GM18870 (cell line): Measurements from ENCODE around the gene DIPK1B.
"Not testable (repeated sequence)": the region's sequence is repeated elsewhere in the genome, so short reads cannot be mapped to it uniquely, and the experiment has no call there.

Source experiments
- ATAC-seq: cut with Tn5 transposase; IDR thresholded peaks from one replicate; pipeline ENCODE4 v1.9.1; 2021; ENCODE audit warnings: moderate library complexity; ENCODE audit not compliant: unreplicated experiment

Gene DIPK1B

GRCh38 chr9:136697821-136698526 lies 14.4 kb upstream of the DIPK1B start:
- ATAC-seq, result no peak

GRCh38 chr9:136698635-136699246 lies 13.6 kb upstream of the DIPK1B start:
- ATAC-seq, result no peak

DNA sequence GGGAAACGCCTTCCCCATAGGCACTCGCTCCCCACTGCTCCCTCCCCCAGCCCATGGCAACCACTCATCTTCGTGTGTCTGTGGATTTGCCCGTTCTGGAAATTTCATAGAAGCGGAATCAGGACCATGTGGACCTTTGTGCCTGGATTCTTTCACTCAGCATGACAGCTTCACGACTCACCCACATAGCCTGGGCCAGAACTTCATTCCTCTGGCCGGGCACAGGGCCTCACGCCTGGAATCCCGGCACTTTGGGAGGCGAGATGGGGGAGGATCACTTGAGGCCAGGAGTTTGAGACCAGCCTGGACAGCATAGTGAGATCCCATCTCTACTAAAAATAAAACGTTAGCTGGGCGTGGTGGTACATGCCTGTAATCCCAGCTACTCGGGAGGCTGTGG lies 12.1 kb upstream of the DIPK1B start:
- ATAC-seq, result no peak

DNA sequence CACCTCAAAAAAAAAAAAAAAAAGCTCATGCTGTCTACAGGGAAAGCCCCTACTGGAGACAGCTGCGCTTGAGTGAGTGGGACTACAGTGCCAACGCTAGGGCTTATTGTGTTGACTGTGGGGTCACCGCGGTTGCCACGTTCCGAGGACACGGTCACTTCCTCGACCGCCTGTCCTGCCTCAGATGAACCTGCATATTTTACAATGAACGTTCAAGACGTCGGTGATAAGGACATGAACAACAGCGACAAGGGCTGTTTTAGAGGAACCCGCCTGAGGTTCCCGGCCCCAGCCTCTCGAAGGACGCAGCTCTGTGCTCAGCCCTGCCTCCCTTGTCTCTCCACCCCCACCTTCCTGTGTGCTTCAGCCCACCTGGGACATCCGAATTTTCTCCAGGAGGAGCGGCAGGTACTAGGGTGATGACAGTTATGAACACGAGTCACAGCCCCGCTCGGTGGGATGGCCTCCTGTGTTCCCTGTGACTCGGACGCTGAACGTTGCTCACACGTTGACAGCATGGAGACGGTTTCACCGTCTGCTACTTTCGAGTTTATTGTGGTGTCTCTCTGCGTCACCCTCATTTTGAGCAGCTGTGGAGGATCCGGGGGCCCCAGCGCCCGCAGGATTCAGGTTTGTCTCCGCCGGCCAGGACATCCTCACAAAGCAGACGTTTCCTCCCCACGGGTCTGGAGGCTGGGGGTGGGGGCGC lies 11.3 kb upstream of the DIPK1B start:
- ATAC-seq, result no peak

DNA sequence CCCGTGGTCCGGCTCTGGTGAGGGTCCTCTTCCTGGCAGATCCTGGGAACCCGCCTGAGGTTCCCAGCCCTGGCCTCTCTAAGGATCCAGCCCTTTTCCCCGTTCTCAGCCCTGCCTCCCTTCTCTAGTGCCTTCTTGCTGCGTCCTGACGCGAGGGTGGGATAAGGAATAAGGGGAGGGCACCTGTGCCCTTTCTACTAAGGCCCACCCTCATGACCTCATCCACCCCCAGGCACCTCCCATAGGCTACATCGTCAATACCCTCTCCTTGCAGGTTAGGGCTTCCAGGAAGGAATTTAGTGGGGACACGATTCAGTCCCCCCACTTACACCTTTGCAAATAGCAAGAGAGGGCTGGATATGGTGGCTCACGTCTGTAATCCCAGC lies 10.7 kb upstream of the DIPK1B start:
- no peak for ATAC-seq

DNA sequence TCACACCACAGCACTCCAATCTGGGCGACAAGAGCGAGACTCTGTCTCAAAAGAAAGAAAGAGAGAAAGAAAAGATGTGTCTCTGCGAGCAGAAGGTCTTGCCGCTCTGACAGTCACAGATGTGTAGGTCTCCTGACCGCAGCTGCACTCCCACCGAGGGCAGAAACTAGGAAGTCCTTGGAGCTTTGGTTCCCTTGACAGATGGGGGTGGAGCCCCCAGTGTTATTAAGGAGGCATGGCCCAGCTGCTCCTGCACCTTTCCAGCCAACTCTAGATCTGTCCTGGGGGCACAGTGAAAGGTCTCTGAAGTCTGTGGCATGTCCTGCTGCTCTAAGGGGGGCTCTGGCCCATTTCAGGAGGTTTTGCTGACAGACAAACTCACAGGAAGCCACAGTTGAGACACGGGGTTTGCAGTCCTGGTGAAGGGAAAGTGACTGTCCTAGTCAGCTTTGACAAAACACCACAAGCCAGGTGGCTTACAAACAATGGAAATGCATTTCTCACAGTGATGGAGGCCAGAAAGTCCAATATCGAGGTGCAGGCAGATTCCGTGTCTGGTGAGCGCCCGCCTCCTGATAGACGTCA lies 9.0 kb upstream of the DIPK1B start:
- ATAC-seq, result no peak

GRCh38 chr9:136704741-136705140 lies 7.6 kb upstream of the DIPK1B start:
- ATAC-seq, result not testable (repeated sequence)

DNA sequence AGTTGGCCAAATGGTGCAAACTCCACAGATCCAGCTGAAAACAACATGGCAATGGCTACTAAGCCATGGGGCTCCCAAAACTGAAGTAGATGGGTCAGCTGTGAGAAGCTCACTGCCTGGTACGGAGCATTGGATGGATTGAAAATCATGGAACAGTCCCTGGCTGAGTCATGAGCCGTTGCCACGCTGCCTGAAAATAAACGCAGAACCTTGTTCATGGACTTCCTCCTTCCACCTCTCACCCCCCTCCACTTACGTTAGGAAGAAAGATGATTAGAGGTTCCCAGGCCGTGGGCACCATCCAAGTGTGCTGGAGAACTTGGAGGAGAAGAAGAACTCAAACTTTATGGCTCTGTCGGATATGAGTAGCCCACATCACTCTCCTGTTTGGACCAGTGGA lies 6.8 kb upstream of the DIPK1B start:
- no peak for ATAC-seq

GRCh38 chr9:136707011-136707410 lies 5.4 kb upstream of the DIPK1B start:
- ATAC-seq, result no peak

GRCh38 chr9:136707849-136708517 lies 4.4 kb upstream of the DIPK1B start:
- no peak for ATAC-seq

DNA sequence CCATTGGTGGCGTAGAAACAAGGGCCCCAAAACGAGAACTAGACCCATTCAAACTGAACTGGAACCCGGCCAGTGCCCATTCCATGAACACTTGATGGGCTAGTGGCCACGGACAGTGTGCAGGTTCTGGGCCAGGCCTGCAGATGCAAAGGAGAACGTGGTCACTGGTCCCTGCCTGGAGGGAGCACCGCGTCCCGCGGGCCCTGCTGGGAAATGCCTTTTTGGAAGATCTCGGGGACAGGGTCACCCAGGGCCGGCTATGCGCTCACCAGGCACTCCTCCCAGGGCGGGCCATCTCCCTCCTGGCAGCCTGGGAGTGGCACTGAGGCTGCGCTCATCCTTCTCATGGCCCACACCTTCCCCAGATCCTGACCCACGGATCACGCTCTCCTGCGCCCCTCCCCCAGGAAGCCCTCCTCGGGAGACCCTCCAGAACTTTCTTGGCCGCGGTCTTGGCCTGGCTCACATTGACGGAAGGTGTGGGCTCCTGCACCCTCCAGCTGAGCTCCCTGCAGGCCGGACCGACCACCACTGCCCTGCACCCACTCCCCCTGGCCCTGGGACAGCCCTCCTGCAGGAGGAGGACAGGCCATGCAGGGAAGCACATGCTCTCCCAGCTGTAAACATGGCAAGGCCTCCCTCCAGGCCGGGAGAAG lies 2.8 kb upstream of the DIPK1B start:
- no peak for ATAC-seq

- ATAC-seq, result no peak
These were observed 1.8 kb upstream of the DIPK1B start for GRCh38 chr9:136710543-136710942.

DNA sequence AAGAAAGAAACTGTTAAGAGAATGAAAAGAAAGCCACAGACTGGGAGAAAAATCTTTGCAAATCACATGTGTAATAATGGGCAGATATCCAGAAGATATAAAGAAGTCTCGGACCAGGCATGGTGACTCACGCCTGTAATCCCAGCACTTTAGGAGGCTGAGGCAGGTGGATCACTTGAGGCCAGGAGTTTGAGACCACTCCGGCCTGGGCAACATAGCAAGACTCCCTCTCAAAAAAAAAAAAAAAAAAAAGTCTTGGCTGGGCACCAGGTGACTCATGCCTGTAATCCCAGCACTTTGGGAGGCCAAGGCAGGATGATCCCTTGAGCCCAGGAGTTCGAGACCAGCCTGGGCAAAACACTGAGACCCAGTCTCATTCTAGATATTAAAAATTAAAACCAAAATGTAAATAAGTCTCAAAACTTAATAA lies 1.1 kb upstream of the DIPK1B start:
- ATAC-seq, result not testable (repeated sequence)

DNA sequence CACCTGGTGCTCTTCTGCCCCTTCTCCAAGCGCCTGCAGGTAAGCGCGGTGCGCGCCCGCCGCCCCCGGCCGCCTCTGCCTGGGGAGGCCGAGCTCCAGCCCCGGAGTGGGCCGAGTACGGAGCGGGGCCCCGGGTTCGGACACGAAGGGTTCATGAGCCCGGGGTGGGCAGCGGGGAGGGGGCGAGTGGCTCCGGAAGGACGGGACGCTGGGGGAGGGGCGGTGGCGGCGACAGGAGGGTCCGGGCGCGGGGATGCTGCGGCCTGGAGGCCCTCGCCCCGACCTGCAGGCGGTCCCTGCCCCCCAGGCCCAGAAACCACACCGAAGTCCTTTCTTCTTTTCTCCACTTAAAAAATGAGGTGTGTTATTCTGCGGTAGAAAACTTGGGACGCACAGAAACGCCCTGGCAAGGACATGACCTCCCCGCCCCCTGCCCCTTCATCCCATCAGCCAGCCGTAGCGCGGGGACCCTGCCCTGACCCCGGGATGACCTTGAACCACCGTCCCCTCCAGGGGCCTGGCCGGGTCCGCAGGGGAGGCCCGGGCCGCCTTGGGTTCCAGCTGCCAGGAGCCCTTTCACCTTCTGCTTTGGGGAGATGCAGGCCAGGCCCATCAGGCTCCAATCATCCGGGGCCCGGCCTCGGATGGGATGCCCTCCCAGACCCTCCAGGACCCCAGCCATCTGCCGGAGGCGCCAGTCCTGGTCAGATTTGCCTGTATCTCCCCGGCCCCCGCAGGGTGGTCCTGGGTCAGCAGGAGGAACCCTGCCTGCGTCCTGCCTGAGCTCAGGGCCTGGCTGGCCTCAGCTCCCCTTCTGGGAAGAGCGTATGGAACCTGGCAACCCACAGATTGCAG lies 545 bp downstream of the DIPK1B start:
- ATAC-seq, result no peak

DNA sequence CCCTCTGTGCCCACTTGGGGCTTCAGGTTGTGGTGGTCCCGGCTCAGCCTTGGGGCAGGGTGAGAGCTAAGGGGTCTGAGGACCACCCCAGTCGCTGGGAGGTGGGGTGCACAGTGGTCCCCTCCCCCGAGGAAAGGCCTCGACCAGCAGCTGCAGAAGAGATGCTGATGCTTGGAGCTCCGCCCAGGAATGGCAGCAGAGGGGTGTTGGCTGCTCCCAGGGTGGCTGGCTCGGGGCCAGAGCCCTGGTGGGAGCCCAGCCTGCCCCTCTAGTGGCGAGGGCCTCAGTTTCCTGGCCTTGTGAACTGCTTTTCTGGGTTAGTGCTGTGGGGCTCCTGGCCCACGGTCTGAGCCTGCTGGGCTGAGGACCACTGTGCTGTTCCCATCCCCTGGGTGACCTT lies 1.2 kb downstream of the DIPK1B start:
- ATAC-seq, result no peak

DNA sequence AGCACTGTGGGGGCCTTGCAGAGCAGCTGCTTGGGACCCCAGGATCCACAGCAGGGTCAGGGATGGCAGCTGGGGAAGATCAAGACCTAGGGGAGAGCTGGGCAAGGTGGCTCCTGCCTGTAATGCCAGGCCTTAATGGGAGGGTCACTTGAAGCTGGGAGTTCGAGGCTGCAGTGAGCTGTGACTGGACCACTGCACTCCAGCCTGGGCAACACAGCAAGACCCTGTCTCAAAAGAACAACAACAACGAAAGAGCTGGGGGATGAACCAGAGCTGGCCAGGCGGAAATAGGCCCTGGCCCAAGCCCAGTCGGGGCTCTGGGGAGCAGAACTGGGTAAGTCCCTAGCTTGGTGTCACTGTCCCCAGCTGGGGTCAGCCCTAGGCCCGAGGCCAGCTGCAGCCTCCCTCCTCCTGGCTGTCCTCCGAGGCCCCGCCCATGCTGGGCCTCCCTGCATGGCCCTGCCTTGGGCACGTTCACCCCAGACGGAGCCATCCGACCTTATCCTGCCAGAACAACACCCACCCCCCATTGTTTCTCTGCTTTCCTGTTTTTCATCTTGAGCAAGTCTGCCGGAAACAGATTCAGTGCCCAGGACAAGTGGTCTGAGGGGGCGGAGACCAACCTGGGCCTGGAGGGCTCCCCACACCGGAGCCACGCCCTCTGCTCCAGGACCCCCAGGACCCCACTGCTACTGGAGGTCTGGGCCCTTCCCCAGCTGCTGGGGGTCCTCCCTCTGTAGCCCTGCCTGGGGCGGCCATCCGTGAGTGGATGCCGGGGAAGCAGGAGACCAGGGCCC lies 1.9 kb downstream of the DIPK1B start:
- ATAC-seq, result no peak

- ATAC-seq, result no peak
These were observed 2.5 kb downstream of the DIPK1B start for GRCh38 chr9:136714893-136715274.

- ATAC-seq, result no peak
These were observed 5.0 kb downstream of the DIPK1B start for GRCh38 chr9:136717399-136717798.
